Tibial nerve (tissue), 4 donors: ENCODE data around the gene RYR1. TPM values are rescaled to one million over a fixed set of nuclear protein-coding genes. Genes with fewer than 3 reads are reported as not detected.

Experiments
- DNase-seq, 2 donors: peaks; one replicate each; pipeline ENCODE4 v3.0.0-alpha.2; 2019; ENCODE audit warnings: low spot score in 2 of 2
- H3K27ac ChIP-seq, 4 donors: fragments of 200-600 bp; sonication (generic) in 3 of 4; one replicate each; pipeline ENCODE4 v1.5.1; 2017 to 2019; ENCODE audit warnings: mild to moderate bottlenecking in 1 of 4
- H3K27me3 ChIP-seq, 2 donors: fragments of 200-600 bp; sonication (generic) in 1 of 2; one replicate each; pipeline versions ENCODE4 v1.5.1 to v1.6.0; 2017 to 2019
- H3K36me3 ChIP-seq, 3 donors: fragments of 200-600 bp; sonication (generic); one replicate each; pipeline ENCODE4 v1.5.1; 2018 to 2019
- H3K4me1 ChIP-seq, 4 donors: fragments of 200-600 bp; sonication (generic) in 3 of 4; one replicate each; pipeline ENCODE4 v1.5.1; 2017 to 2019
- H3K4me3 ChIP-seq, 4 donors: fragments of 200-600 bp; sonication (generic) in 3 of 4; one replicate each; pipeline ENCODE4 v1.5.1; 2017 to 2019; ENCODE audit warnings: mild to moderate bottlenecking in 1 of 4, moderate library complexity in 1 of 4
- H3K9me3 ChIP-seq, 4 donors: fragments of 200-600 bp; sonication (generic) in 3 of 4; one replicate each; pipeline ENCODE4 v1.5.1; 2017 to 2019
- EP300 ChIP-seq, 2 donors: sonication (generic); formaldehyde crosslinking; IDR thresholded peaks; one replicate each; pipeline ENCODE4 v1.6.1; 2017; ENCODE audit warnings: antibody characterized with exemption in 2 of 2, mild to moderate bottlenecking in 1 of 2
- POLR2A ChIP-seq, 2 donors: fragments of 450-650 bp; IDR thresholded peaks; one replicate each; pipeline ENCODE4 v1.6.1; 2017; ENCODE audit warnings: antibody characterized with exemption in 2 of 2, mild to moderate bottlenecking in 2 of 2, moderate library complexity in 2 of 2
- WGBS, 2 donors: methylation state at CpG; one replicate each; pipeline ENCODE4 v1.1.5; 2018; 5-methylcytosine and 5-hydroxymethylcytosine counted together
- total RNA-seq, 4 donors: library from RNA; depleted of rRNA; stranded (reverse); fragments of >200 nt; gene quantifications; one replicate each; pipeline ENCODE4 v1.1.0, GENCODE V29; 2016
- TF ChIP-seq, protein P1 (sequence below), 5 experiments: fragments of 200-600 bp in 3 of 5; fragments of 450-650 bp in 2 of 5; sonication (generic) in 3 of 5; IDR thresholded peaks; one replicate each; pipeline ENCODE4 v1.5.1; 2016 to 2019; ENCODE audit warnings: antibody characterized with exemption in 5 of 5, mild to moderate bottlenecking in 3 of 5, moderate library complexity in 2 of 5

The RYR1 gene
- total RNA-seq, 4 donors from 2014 or later = 5.7 to 18.1 (median 12.0) TPM

DNA sequence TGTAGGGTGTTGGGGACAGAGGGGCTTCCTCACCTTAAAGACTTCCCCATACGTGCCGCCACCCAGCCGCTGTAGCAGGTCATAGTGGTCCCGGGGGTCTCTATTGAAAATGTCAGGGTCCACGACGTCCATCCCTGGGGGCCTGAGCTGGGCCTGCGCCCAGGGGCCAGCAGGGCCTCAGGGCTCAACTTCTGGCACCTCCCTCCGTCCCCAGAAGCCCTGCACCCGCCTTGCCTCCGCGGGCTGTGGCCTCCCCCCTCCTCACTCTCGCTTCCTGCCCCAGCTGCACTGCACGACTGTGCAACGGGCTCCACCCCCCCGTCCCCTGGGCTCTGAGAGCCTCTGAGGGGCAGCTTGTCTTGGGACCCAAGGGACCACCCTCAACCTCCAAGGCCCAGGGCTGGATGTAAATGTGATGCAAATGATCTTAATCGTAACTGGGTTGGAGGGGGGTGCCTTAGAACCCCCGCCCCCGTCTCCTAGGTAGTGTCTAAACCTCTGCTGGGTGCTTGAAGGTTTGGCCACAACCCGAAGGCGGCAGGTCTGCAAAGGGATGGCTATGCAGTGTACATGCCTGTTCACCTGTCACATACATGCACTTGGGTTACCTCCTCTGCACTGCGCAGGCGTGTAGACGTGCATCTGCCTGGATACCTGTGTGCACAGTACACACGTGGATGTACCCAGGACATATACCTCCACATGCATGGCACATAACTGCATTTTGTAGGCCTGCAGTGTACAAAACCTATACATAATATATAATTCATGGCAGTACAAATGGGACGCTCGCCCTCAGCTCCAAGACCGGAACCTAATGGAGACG, 184.5 kb downstream of the RYR1 start, which contains the start of gene MAP4K1:
Gene MAP4K1, minus strand, starts transcription at position 190 of the 826 bp plus-strand sequence. Its CDS starts 58 bp downstream, at position 132.
- no peak for DNase-seq
- Histone ChIP-seq H3K27ac (peak within 1 kb of the TSS; percentile 38 to 92 (median 68)), H3K27me3 (no peaks in the 10 kb centered on the region), H3K4me3 (peak within 1 kb of the TSS; percentile 59 to 80 (median 70)), H3K9me3 (no peaks in the 10 kb centered on the region), H3K4me1 (peaks cover 0 to 23% (median 10%) of the 10 kb centered on the region in 4 donors), H3K36me3 (peaks cover 0 to 27% (median 5%) of the 10 kb centered on the region in 3 donors)
- WGBS, 2 donors = 38 to 42% methylated on average over 10 to 20 of the region's 28 CpGs
- TF ChIP-seq EP300 (IDR thresholded peaks at IDR 0.05) (no peak), POLR2A (IDR thresholded peaks at IDR 0.05) (no peak)
- TF ChIP-seq, protein P1, sequence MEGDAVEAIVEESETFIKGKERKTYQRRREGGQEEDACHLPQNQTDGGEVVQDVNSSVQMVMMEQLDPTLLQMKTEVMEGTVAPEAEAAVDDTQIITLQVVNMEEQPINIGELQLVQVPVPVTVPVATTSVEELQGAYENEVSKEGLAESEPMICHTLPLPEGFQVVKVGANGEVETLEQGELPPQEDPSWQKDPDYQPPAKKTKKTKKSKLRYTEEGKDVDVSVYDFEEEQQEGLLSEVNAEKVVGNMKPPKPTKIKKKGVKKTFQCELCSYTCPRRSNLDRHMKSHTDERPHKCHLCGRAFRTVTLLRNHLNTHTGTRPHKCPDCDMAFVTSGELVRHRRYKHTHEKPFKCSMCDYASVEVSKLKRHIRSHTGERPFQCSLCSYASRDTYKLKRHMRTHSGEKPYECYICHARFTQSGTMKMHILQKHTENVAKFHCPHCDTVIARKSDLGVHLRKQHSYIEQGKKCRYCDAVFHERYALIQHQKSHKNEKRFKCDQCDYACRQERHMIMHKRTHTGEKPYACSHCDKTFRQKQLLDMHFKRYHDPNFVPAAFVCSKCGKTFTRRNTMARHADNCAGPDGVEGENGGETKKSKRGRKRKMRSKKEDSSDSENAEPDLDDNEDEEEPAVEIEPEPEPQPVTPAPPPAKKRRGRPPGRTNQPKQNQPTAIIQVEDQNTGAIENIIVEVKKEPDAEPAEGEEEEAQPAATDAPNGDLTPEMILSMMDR (IDR thresholded peaks at IDR 0.05) = no peak

DNA sequence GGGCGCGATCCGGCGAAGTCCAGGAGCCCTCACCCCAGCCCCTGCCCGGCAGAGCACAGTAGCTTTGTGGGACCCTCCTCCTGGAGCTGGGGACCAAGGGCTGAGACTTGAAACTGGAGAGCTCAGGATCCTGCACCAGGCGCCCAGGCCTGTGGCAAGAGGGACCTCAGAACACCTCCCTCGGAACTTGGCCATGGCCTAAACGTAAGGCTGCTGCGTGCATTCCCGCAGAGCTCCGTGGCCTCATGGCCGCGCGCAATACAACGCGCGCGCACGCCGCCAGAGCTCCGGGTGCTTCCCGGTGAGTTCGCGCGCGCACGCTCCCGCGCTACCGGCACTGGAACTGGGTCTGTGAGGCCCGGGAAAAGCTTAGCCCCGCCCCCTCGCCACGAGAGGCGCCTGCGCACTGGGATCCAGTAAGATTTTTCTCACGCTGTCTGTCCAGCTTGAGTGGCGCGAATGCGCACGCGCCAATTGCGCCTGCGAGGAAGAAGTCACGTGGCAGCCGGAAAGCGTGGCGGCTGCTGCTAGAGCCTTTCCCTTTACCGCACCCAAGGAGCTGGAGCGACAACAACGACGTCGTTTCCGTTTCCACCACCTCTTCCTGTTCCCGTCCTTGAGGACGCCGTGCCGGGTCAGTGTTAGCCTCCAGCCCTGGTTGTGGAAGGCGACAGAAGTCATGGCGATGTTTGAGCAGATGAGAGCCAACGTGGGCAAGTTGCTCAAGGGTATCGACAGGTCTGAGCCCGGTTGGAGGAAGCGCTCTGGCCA, 185.3 kb downstream of the RYR1 start, which contains the start of gene EIF3K:
Gene EIF3K, plus strand, starts transcription at position 599 of the 771 bp plus-strand sequence. Its CDS starts 81 bp downstream, at position 680.
- TF ChIP-seq, protein P1 (IDR thresholded peaks at IDR 0.05) = peak in 1 of 5 experiments; percentile 42
- TF ChIP-seq EP300 (IDR thresholded peaks at IDR 0.05) (peak; percentile 94 to 99), POLR2A (IDR thresholded peaks at IDR 0.05) (peak; percentile 31 to 60)
- WGBS, 2 donors = 1 to 3% methylated on average over 47 to 54 of the region's 64 CpGs

DNA sequence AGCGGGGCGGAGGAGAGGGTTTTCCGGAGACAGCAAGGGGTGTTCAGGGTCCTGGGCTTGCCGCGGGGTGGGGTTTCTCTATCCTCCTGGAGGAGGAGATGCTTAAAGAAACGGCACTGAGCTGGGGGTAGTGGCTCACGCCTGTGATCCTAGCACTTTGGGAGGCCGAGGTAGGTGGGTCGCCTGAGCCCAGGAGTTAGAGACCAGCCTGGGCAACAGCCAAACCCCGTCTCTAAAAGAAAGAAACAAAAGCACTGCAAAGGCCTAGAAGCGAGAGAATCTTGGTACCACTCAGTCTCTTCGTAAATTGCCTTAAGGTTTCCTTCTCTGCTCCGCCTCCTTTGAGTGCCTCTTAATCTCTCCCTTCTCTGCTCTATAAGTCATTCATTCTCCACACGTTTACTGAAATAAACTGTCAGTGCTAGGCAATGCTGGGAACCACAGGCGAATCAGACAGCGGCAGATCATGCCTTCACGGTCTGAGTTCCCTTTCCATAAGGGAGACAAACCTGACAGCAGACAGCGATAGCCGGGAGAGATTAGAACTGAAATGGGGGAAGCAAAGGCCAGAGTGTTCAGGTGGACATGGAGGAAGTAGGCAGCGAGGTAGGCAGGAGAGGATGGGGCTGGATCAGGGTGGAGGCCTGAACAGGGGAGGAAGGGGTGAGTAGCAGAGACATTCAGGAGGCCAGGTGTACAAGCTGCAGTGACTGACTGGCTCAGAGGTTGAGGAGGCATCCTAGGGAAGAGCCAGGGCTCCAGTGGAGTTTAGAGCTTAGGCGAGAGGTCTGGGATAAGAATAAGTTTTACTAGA, 186.1 kb downstream of the RYR1 start:
- TF ChIP-seq POLR2A (IDR thresholded peaks at IDR 0.05) (no peak), EP300 (IDR thresholded peaks at IDR 0.05) (no peak)
- TF ChIP-seq, protein P1 (IDR thresholded peaks at IDR 0.05) = no peak
- WGBS, 2 donors = 19 to 21% methylated on average over 20 to 21 of the region's 21 CpGs
- no peaks in the 10 kb centered on the region for H3K27me3 ChIP-seq
- no peak for DNase-seq
- H3K36me3 ChIP-seq = peaks cover 0 to 42% (median 8%) of the 10 kb centered on the region in 3 donors
- peaks cover 0 to 23% (median 10%) of the 10 kb centered on the region in 4 donors for H3K4me1 ChIP-seq
- peak overlapping the region; percentile 59 to 93 (median 79) for H3K4me3 ChIP-seq
- H3K27ac ChIP-seq = peak overlapping the region; percentile 74 to 92 (median 83)
- no peaks in the 10 kb centered on the region for H3K9me3 ChIP-seq

More for the DNA sequence above, 185.3 kb downstream of the RYR1 start, which contains the start of gene EIF3K:
- Histone ChIP-seq H3K4me3 (peak within 1 kb of the TSS; percentile 59 to 93 (median 79)), H3K27me3 (no peaks in the 10 kb centered on the region), H3K36me3 (peaks cover 0 to 34% (median 7%) of the 10 kb centered on the region in 3 donors), H3K4me1 (peaks cover 0 to 23% (median 10%) of the 10 kb centered on the region in 4 donors), H3K9me3 (no peaks in the 10 kb centered on the region), H3K27ac (peak within 1 kb of the TSS; percentile 74 to 92 (median 83))
- peak; percentile 96 to 98 for DNase-seq

DNA sequence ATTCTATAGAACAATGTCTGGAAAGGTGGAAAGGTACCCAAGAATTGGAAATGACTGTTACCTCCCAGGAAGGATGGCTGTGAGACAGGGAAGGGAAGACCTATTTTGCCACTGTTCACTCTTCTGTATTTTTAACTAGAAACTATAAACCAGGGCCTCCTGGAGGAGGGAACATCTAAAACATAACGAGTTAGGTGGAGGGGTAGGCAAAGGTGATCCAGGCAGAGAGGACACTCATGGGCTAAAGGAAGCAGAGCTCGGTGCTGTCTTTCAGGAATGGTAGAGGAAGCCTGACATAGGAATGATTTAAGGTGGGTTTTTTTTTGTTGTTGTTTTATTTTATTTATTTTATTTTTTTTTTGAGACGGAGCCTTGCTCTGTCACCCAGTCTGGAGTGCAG, 191.3 kb downstream of the RYR1 start:
- Histone ChIP-seq H3K4me1 (peaks cover 0 to 9% (median 5%) of the 10 kb centered on the region in 4 donors), H3K27me3 (no peaks in the 10 kb centered on the region), H3K4me3 (no peak overlapping the region), H3K27ac (no peak overlapping the region), H3K9me3 (no peaks in the 10 kb centered on the region), H3K36me3 (peaks cover 0 to 95% (median 34%) of the 10 kb centered on the region in 3 donors)
- TF ChIP-seq, protein P1 (IDR thresholded peaks at IDR 0.05) = no peak
- TF ChIP-seq POLR2A (IDR thresholded peaks at IDR 0.05) = no peak
- WGBS, 2 donors = 84 to 87% methylated on average over 3 of the region's 3 CpGs
- no peak for DNase-seq
